DOHH2 (cell line): Measurements from ENCODE around the gene WWOX.

ENCODE experiments used
- H3F3A ChIP-seq: fragments of 200-600 bp; sonication (generic), shearing (Covaris generic); 2 replicates; pipeline ENCODE4 v1.6.0; 2016; ENCODE audit warnings: antibody characterized with exemption, mild to moderate bottlenecking; ENCODE audit not compliant: control insufficient read depth, insufficient read depth
- H3K27ac ChIP-seq: fragments of 200-600 bp; sonication (generic); 2 replicates; pipeline ENCODE4 v1.5.1; 2014; ENCODE audit warnings: low read depth, mild to moderate bottlenecking, low read length, moderate library complexity
- H3K27me3 ChIP-seq: fragments of 200-600 bp; sonication (generic); 2 replicates; pipeline ENCODE4 v1.6.1; 2014; ENCODE audit warnings: mild to moderate bottlenecking, low read length, mixed read lengths; ENCODE audit not compliant: control insufficient read depth
- H3K36me3 ChIP-seq: fragments of 200-600 bp; sonication (generic); 2 replicates; pipeline ENCODE4 v1.6.1; 2014; ENCODE audit warnings: mild to moderate bottlenecking, low read length, moderate library complexity, mixed read lengths; ENCODE audit not compliant: control insufficient read depth
- H3K4me1 ChIP-seq: fragments of 200-600 bp; sonication (generic); 2 replicates; pipeline ENCODE4 v1.6.1; 2014; ENCODE audit warnings: mild to moderate bottlenecking, low read length, mixed read lengths; ENCODE audit not compliant: control insufficient read depth
- H3K4me2 ChIP-seq: fragments of 200-600 bp; sonication (generic); 2 replicates; pipeline ENCODE4 v1.6.0; 2014; ENCODE audit warnings: mild to moderate bottlenecking, low read length, moderate library complexity
- H3K4me3 ChIP-seq: fragments of 200-600 bp; sonication (generic); 2 replicates; pipeline ENCODE4 v1.5.1; 2014; ENCODE audit warnings: mild to moderate bottlenecking, low read length, mixed read lengths
- H3K79me2 ChIP-seq: fragments of 200-600 bp; sonication (generic); 2 replicates; pipeline ENCODE4 v1.6.1; 2014; ENCODE audit warnings: mild to moderate bottlenecking, low read length, mixed read lengths; ENCODE audit not compliant: control insufficient read depth
- H3K9me2 ChIP-seq: fragments of 200-600 bp; sonication (generic); replicated peaks from 2 replicates; pipeline ENCODE4 v1.6.1; 2014; ENCODE audit warnings: mild to moderate bottlenecking, low read length, mixed read lengths; ENCODE audit not compliant: control insufficient read depth
- H3K9me3 ChIP-seq: fragments of 200-600 bp; sonication (generic); 2 replicates; pipeline ENCODE4 v1.6.1; 2014; ENCODE audit warnings: antibody characterized with exemption, low read length, mixed read lengths; ENCODE audit not compliant: control insufficient read depth, insufficient read depth
- H4K20me1 ChIP-seq: fragments of 200-600 bp; sonication (generic); 2 replicates; pipeline ENCODE4 v1.6.0; 2014; ENCODE audit warnings: low read depth, mild to moderate bottlenecking, antibody characterized with exemption, low read length, moderate library complexity; ENCODE audit not compliant: control insufficient read depth, insufficient read depth
- CTCF ChIP-seq: fragments of 200-600 bp; sonication (generic); IDR thresholded peaks from one replicate; pipeline ENCODE4 v1.5.1; 2014; ENCODE audit warnings: antibody characterized with exemption, mild to moderate bottlenecking, low read depth, low read length; ENCODE audit not compliant: poor library complexity, severe bottlenecking
- EZH2phosphoT487 ChIP-seq: fragments of 200-600 bp; sonication (generic); IDR thresholded peaks from 2 replicates; pipeline ENCODE4 v1.6.1; 2017; ENCODE audit warnings: borderline replicate concordance, mild to moderate bottlenecking, antibody characterized with exemption, low read length, moderate library complexity, mixed read lengths

The WWOX gene

GRCh38 chr16:78252757-78253156 lies 153.3 kb downstream of the WWOX start:
- H3K4me2 ChIP-seq: no peak overlapping the region
- H3K9me2 ChIP-seq: no peaks in the 10 kb centered on the region
- H3K4me1 ChIP-seq: no peaks in the 10 kb centered on the region
- no peak overlapping the region for H3K27ac ChIP-seq
- H3F3A ChIP-seq: no peaks in the 10 kb centered on the region
- no peaks in the 10 kb centered on the region for H3K9me3 ChIP-seq
- no peaks in the 10 kb centered on the region for H3K36me3 ChIP-seq
- TF ChIP-seq EZH2phosphoT487: no peak
- no peak for TF ChIP-seq CTCF
- H3K4me3 ChIP-seq: no peak overlapping the region
- H4K20me1 ChIP-seq: no peaks in the 10 kb centered on the region
- H3K79me2 ChIP-seq: no peaks in the 10 kb centered on the region
- H3K27me3 ChIP-seq: no peaks in the 10 kb centered on the region

- no peak for TF ChIP-seq CTCF
- H3K9me2 ChIP-seq: no peaks in the 10 kb centered on the region
- no peaks in the 10 kb centered on the region for H3K36me3 ChIP-seq
- H4K20me1 ChIP-seq: no peaks in the 10 kb centered on the region
- H3K4me1 ChIP-seq: no peaks in the 10 kb centered on the region
- H3K79me2 ChIP-seq: no peaks in the 10 kb centered on the region
- no peak overlapping the region for H3K4me2 ChIP-seq
- H3K27ac ChIP-seq: no peak overlapping the region
- no peaks in the 10 kb centered on the region for H3K27me3 ChIP-seq
- no peak overlapping the region for H3K4me3 ChIP-seq
- no peaks in the 10 kb centered on the region for H3F3A ChIP-seq
- no peaks in the 10 kb centered on the region for H3K9me3 ChIP-seq
These were observed 155.4 kb downstream of the WWOX start for GRCh38 chr16:78254841-78255240.

GRCh38 chr16:78256686-78257375 lies 157.4 kb downstream of the WWOX start:
- no peaks in the 10 kb centered on the region for H3K27me3 ChIP-seq
- H3K36me3 ChIP-seq: no peaks in the 10 kb centered on the region
- no peaks in the 10 kb centered on the region for H3K4me1 ChIP-seq
- no peak overlapping the region for H3K4me2 ChIP-seq
- H3K27ac ChIP-seq: no peak overlapping the region
- H3K4me3 ChIP-seq: no peak overlapping the region
- no peaks in the 10 kb centered on the region for H3F3A ChIP-seq
- no peaks in the 10 kb centered on the region for H3K9me2 ChIP-seq
- no peaks in the 10 kb centered on the region for H3K79me2 ChIP-seq
- H3K9me3 ChIP-seq: no peaks in the 10 kb centered on the region
- no peak for TF ChIP-seq CTCF
- no peaks in the 10 kb centered on the region for H4K20me1 ChIP-seq
